T-helper 2 cell (primary cell): Measurements from ENCODE around the gene HSD11B1L.
"Not testable (repeated sequence)": the region's sequence is repeated elsewhere in the genome, so short reads cannot be mapped to it uniquely, and the experiment has no call there.

ENCODE experiments used
- DNase-seq, 5 experiments: peaks; one replicate each; pipeline versions ENCODE4 v3.0.0 to v3.0.0-alpha.2; 2012 to 2022

HSD11B1L gene

GRCh38 chr19:5703819-5704818 is 23.3 kb downstream of the HSD11B1L start:
- DNase-seq: no peak

GRCh38 chr19:5705552-5705951 is 24.7 kb downstream of the HSD11B1L start:
- no peak for DNase-seq

GRCh38 chr19:5706876-5707573 is 26.2 kb downstream of the HSD11B1L start:
- DNase-seq: no peak

- DNase-seq: no peak
Measured at GRCh38 chr19:5707576-5708575, 27.0 kb downstream of the HSD11B1L start.

GRCh38 chr19:5711025-5711424 is 30.2 kb downstream of the HSD11B1L start:
- DNase-seq: no peak

GRCh38 chr19:5711713-5712161 is 30.9 kb downstream of the HSD11B1L start:
- no peak for DNase-seq

GRCh38 chr19:5713228-5713627 is 32.4 kb downstream of the HSD11B1L start:
- DNase-seq: no peak

GRCh38 chr19:5714816-5715215 is 34.0 kb downstream of the HSD11B1L start:
- no peak for DNase-seq

GRCh38 chr19:5717215-5717935 is 36.5 kb downstream of the HSD11B1L start:
- no peak for DNase-seq

- DNase-seq: peak in 1 of 5 experiments; percentile 52
Measured at GRCh38 chr19:5718037-5718578, 37.3 kb downstream of the HSD11B1L start.

GRCh38 chr19:5718579-5719273 is 37.9 kb downstream of the HSD11B1L start:
- DNase-seq: peak in 2 of 5 experiments; percentile 52 to 55

GRCh38 chr19:5719274-5719960 is 38.6 kb downstream of the HSD11B1L start:
- DNase-seq: peak in 2 of 5 experiments; percentile 21 to 44

- DNase-seq: peak; percentile 94 to 99 (median 98)
Measured at GRCh38 chr19:5719961-5720790, 39.3 kb downstream of the HSD11B1L start, which contains the start of the genes CATSPERD and LONP1. Gene CATSPERD (plus strand): TSS chr19:5720637. CDS start chr19:5720738, 101 bp downstream. Gene LONP1 (minus strand): TSS chr19:5720146. CDS start chr19:5720132, 14 bp downstream.

GRCh38 chr19:5727453-5728050 is 46.7 kb downstream of the HSD11B1L start:
- DNase-seq: no peak

- not testable (repeated sequence) for DNase-seq
Measured at GRCh38 chr19:5733172-5733571, 52.3 kb downstream of the HSD11B1L start.
